Nephron progenitor cell (in vitro differentiated cells): ENCODE measurements around the gene MGRN1.

ENCODE experiments used
- DNase-seq: peaks from one replicate; pipeline ENCODE4 v3.0.0; 2021
- H3K27ac Mint-ChIP-seq: 2 replicates; pipeline ENCODE4 v1.8.0; 2021; ENCODE audit warnings: mild to moderate bottlenecking, moderate library complexity, mixed read lengths
- H3K27me3 Mint-ChIP-seq: 2 replicates; pipeline ENCODE4 v1.8.0; 2021; ENCODE audit warnings: mild to moderate bottlenecking, low read depth, mixed read lengths; ENCODE audit not compliant: poor library complexity
- H3K36me3 Mint-ChIP-seq: 2 replicates; pipeline ENCODE4 v1.8.0; 2021; ENCODE audit warnings: low read depth, mixed read lengths
- H3K4me1 Mint-ChIP-seq: 2 replicates; pipeline ENCODE4 v1.8.0; 2021; ENCODE audit warnings: mixed read lengths
- H3K4me3 Mint-ChIP-seq: 2 replicates; pipeline ENCODE4 v1.8.0; 2021; ENCODE audit warnings: mild to moderate bottlenecking, moderate library complexity, mixed read lengths
- H3K9me3 Mint-ChIP-seq: 2 replicates; pipeline ENCODE4 v1.8.0; 2021; ENCODE audit warnings: mild to moderate bottlenecking, moderate library complexity, mixed read lengths
- TF ChIP-seq, protein P1 (sequence below): fragments of 200-600 bp; sonication (generic); IDR thresholded peaks from 2 replicates; pipeline ENCODE4 v1.5.0; 2021; ENCODE audit warnings: antibody characterized with exemption

MGRN1 gene

DNA sequence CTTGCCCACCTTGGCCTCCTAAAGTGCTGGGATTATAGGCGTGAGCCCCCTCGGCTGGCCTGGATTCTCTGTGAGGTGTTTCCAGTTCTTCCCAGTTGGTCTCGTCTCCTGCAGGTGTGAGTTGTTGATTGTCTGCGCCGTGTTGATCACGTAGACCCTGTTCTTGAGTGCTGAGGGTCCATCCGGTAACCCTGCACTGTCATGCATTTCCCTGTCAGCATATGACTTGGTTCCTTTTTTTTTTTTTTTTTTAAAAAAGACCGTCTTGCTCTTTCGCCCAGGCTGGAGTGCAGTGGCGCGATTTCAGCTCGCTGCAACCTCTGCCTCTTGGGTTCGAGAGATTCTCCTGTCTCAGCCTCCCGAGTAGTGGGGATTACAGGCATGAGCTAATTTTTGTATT is 17.3 kb downstream of the MGRN1 start:
- H3K4me1 Mint-ChIP-seq = peaks cover 19% of the 10 kb centered on the region
- TF ChIP-seq, protein P1, sequence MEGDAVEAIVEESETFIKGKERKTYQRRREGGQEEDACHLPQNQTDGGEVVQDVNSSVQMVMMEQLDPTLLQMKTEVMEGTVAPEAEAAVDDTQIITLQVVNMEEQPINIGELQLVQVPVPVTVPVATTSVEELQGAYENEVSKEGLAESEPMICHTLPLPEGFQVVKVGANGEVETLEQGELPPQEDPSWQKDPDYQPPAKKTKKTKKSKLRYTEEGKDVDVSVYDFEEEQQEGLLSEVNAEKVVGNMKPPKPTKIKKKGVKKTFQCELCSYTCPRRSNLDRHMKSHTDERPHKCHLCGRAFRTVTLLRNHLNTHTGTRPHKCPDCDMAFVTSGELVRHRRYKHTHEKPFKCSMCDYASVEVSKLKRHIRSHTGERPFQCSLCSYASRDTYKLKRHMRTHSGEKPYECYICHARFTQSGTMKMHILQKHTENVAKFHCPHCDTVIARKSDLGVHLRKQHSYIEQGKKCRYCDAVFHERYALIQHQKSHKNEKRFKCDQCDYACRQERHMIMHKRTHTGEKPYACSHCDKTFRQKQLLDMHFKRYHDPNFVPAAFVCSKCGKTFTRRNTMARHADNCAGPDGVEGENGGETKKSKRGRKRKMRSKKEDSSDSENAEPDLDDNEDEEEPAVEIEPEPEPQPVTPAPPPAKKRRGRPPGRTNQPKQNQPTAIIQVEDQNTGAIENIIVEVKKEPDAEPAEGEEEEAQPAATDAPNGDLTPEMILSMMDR = no peak
- no peaks in the 10 kb centered on the region for H3K27me3 Mint-ChIP-seq
- no peak for DNase-seq
- H3K27ac Mint-ChIP-seq = no peak overlapping the region
- H3K4me3 Mint-ChIP-seq = no peak overlapping the region
- peaks cover 4% of the 10 kb centered on the region for H3K9me3 Mint-ChIP-seq
- peaks cover 13% of the 10 kb centered on the region for H3K36me3 Mint-ChIP-seq

DNA sequence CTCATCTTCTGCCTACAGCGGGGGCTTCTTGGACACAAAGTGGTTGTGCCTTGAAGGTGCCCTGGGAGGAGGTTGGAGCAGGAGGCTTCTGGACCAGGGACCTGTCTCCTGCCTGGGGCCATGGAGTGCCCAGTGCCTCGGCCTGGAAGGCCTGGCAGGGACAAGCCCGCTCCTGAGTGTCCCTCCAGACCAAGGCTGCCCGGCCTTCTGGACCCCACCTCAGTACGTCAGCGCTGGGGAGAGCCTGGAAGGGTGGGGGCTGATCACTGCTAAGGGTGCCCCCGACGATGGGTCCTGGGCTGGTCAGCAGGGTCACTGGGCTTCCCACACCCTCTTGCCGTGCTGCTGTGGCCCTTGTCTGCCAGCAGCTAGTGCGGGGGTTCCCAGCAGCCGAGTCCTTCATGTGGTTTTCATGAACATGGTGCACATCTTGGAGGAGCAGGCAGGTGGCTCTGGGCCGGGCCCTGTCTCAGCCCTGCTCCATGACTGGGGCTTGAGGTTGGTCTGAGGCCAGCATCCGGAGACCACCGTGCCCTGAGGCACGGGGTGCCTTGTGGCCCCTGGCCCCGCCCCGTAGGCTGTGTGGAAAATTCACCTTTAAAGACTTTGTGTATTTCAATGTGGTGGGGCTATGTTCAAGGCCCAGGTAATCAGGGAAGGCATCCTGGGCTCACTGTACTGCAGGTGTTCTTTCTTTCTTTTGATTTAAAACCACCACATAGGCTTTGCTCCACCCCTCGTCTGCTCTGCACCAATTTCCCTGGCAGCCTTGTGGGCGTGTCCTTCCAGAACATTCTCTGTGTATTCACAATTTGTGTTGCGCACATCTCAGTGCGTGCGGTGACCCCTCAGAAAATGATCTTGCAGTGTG is 22.4 kb downstream of the MGRN1 start:
- Mint-ChIP-seq H3K4me3 (no peak overlapping the region), H3K27me3 (no peaks in the 10 kb centered on the region), H3K36me3 (peaks cover 39% of the 10 kb centered on the region), H3K4me1 (peaks cover 4% of the 10 kb centered on the region), H3K9me3 (peaks cover 18% of the 10 kb centered on the region), H3K27ac (peak overlapping the region; percentile 64)
- TF ChIP-seq, protein P1 = no peak
- no peak for DNase-seq

DNA sequence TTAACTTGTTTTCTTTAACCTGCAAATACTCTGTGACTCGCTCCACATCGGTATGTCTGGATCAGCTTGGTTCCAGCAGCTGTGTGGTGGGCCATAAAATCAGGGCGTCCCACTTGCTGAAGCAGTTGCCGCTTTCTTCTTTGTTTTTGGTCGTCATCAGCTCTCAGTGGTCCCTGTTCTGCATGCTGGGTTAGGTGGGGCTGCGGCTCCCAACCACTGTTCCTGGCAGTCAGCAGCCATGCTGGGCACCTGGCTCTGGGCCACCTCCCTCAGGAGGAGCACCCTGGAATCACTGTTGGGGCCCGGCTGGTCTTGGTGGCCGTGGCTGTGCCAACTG is 23.0 kb downstream of the MGRN1 start:
- H3K36me3 Mint-ChIP-seq = peaks cover 39% of the 10 kb centered on the region
- peak overlapping the region; percentile 64 for H3K27ac Mint-ChIP-seq

DNA sequence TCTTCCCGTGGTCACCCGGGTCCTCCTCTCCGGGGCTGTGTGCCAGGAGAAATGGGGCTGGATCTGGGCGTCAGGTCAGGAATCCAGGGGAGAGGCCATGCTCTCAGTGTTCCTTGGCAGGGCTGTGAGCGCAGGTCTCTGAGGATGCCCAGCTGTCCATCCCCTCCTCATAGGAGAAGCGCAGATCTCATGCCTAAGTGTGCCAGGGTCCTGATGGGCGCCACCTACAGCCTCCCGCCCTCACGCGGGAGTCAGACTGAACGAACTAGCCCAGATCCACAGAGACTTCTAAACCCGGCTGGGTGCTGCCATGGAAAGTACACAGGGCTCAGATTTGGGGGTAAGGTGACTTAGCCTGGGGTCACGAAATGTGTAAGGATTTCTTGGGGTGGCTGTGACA is 24.3 kb downstream of the MGRN1 start:
- Mint-ChIP-seq H3K27ac (no peak overlapping the region), H3K4me3 (no peak overlapping the region), H3K27me3 (no peaks in the 10 kb centered on the region), H3K9me3 (peaks cover 18% of the 10 kb centered on the region), H3K36me3 (peaks cover 44% of the 10 kb centered on the region), H3K4me1 (peaks cover 11% of the 10 kb centered on the region)
- TF ChIP-seq, protein P1 = no peak
- DNase-seq = no peak

More for the DNA sequence above, 23.0 kb downstream of the MGRN1 start:
- Mint-ChIP-seq H3K27me3 (no peaks in the 10 kb centered on the region), H3K4me3 (no peak overlapping the region), H3K4me1 (peaks cover 4% of the 10 kb centered on the region), H3K9me3 (peaks cover 18% of the 10 kb centered on the region)
- TF ChIP-seq, protein P1 = no peak
- no peak for DNase-seq

DNA sequence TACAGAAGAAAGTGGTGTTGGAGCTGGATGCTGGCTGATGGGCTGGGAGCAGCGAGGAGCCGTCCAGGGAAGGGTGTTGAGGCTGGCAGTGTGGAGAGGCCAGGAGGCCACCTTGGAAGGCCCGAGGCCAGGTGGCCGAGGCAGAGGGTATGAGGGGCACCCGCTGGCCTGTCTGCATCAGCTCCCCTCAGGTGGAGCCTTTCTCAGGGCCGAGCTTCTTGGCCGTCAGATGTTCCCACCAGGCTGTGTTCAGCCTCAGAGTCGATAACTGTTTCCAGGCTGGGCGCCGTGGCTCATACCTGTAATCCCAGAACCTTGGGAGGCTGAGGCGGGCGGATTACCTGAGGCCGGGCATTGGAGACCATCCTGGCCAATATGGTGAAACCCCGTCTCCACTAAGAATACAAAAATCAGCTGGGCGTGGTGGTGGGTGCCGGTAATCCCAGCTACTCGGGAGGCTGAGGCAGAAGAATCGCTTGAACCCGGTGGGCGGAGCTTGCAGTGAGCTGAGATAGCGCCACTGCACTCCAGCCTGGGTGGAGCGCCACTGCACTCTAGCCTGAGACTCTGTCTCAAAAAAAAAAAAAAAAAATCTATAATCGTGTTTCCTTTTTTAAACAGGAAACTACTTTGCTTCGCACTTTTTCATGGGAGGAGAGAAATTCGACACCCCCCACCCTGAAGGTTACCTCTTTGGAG is 25.3 kb downstream of the MGRN1 start:
- peaks cover 18% of the 10 kb centered on the region for H3K9me3 Mint-ChIP-seq
- no peaks in the 10 kb centered on the region for H3K27me3 Mint-ChIP-seq
- no peak for DNase-seq
- H3K36me3 Mint-ChIP-seq = peaks cover 44% of the 10 kb centered on the region
- H3K4me3 Mint-ChIP-seq = no peak overlapping the region
- TF ChIP-seq, protein P1 = no peak
- H3K4me1 Mint-ChIP-seq = peaks cover 11% of the 10 kb centered on the region
- no peak overlapping the region for H3K27ac Mint-ChIP-seq
